ENCODE data around the gene VPS45. TPM values are rescaled to one million over a fixed set of nuclear protein-coding genes. Genes with fewer than 3 reads are reported as not detected.

Gene VPS45
- total and polyA plus RNA-seq, 2 of the 13 experiments (the other 11 are each of a cell fraction or from before 2014, with no cell fraction given) = 15.2 to 25.2 TPM

GRCh38 chr1:150066838-150067183 lies 765 bp upstream of the VPS45 start (continued):
- TF ChIP-seq ZNF280B (CRISPR knock-in tag; IDR thresholded peaks at IDR 0.05; ENCODE audit: borderline replicate concordance) = 0 out of 2 replicates have a peak, but pooled peaks have one; percentile 3
- no peak for TF ChIP-seq RNF219 (CRISPR knock-in tag; IDR thresholded peaks at IDR 0.05)
- TF ChIP-seq RARG (CRISPR knock-in tag; IDR thresholded peaks at IDR 0.05; ENCODE audit: low read depth) = no peak
- TF ChIP-seq SIN3B (IDR thresholded peaks at IDR 0.05; ENCODE audit: low read length) = no peak
- no peak for TF ChIP-seq ZNF318 (CRISPR knock-in tag; IDR thresholded peaks at IDR 0.05)
- TF ChIP-seq SMARCC2 (IDR thresholded peaks at IDR 0.05) = no peak
- no peak for TF ChIP-seq RFX1 (IDR thresholded peaks at IDR 0.05)
- no peak for TF ChIP-seq FIP1L1 (IDR thresholded peaks at IDR 0.05; ENCODE audit: borderline replicate concordance, insufficient read depth, low read depth, low read length)
- TF ChIP-seq ZNF329 (CRISPR knock-in tag; IDR thresholded peaks at IDR 0.05; ENCODE audit: low read depth) = no peak
- TF ChIP-seq ARID4A (CRISPR knock-in tag; IDR thresholded peaks at IDR 0.05; ENCODE audit: borderline replicate concordance) = no peak

Measured in HepG2 (cell line).